Measurements from ENCODE around the gene ZNF775. TPM values are rescaled to one million over a fixed set of nuclear protein-coding genes. Genes with fewer than 3 reads are reported as not detected.

The ZNF775 gene
- total RNA-seq, 3 donors from 2014 or later = 10.9 to 11.8 (median 11.3) TPM

GRCh38 chr7:150408393-150409299, 29.5 kb downstream of the ZNF775 start:
- no peak overlapping the region for H3K4me3 ChIP-seq
- ATAC-seq (no peak), DNase-seq (no peak)
- H3K4me1 ChIP-seq (ENCODE audit: low read depth) = peaks cover 13% of the 10 kb centered on the region
- no peak for TF ChIP-seq CTCF (IDR thresholded peaks at IDR 0.05)
- no peaks in the 10 kb centered on the region for H3K9me3 ChIP-seq
- intact Hi-C loops (cut with DNase I, micrococcal nuclease) = no loop called here
- H3K36me3 ChIP-seq (ENCODE audit: low read depth) = no peaks in the 10 kb centered on the region

- DNase-seq (no peak), ATAC-seq (no peak)
- Histone ChIP-seq H3K9me3 (no peaks in the 10 kb centered on the region), H3K4me3 (no peak overlapping the region), H3K4me1 (ENCODE audit: low read depth) (peaks cover 7% of the 10 kb centered on the region), H3K36me3 (ENCODE audit: low read depth) (no peaks in the 10 kb centered on the region)
- intact Hi-C loops (cut with DNase I, micrococcal nuclease) = no loop called here
- no peak for TF ChIP-seq CTCF (IDR thresholded peaks at IDR 0.05)
Observed at GRCh38 chr7:150409300-150410030, 30.3 kb downstream of the ZNF775 start.

GRCh38 chr7:150410131-150410530, 31.0 kb downstream of the ZNF775 start:
- no peak for ATAC-seq
- intact Hi-C loops (cut with DNase I, micrococcal nuclease) = no loop called here

GRCh38 chr7:150410680-150411346, 31.7 kb downstream of the ZNF775 start:
- TF ChIP-seq CTCF (IDR thresholded peaks at IDR 0.05) = no peak
- no peak overlapping the region for H3K4me3 ChIP-seq
- H3K9me3 ChIP-seq = no peaks in the 10 kb centered on the region
- intact Hi-C loops (cut with DNase I, micrococcal nuclease) = no loop called here
- no peak for DNase-seq
- no peak for ATAC-seq
- peaks cover 7% of the 10 kb centered on the region for H3K4me1 ChIP-seq (ENCODE audit: low read depth)
- H3K36me3 ChIP-seq (ENCODE audit: low read depth) = no peaks in the 10 kb centered on the region

More at GRCh38 chr7:150410131-150410530, 31.0 kb downstream of the ZNF775 start:
- no peaks in the 10 kb centered on the region for H3K9me3 ChIP-seq
- peaks cover 7% of the 10 kb centered on the region for H3K4me1 ChIP-seq (ENCODE audit: low read depth)
- no peak for DNase-seq
- no peaks in the 10 kb centered on the region for H3K36me3 ChIP-seq (ENCODE audit: low read depth)
- no peak overlapping the region for H3K4me3 ChIP-seq
- no peak for TF ChIP-seq CTCF (IDR thresholded peaks at IDR 0.05)

- H3K9me3 ChIP-seq = no peaks in the 10 kb centered on the region
- no peak for ATAC-seq
- no peak for DNase-seq
- intact Hi-C loops (cut with DNase I, micrococcal nuclease) = no loop called here
- TF ChIP-seq CTCF (IDR thresholded peaks at IDR 0.05) = no peak
- H3K4me1 ChIP-seq (ENCODE audit: low read depth) = peaks cover under 1% of the 10 kb centered on the region
- H3K36me3 ChIP-seq (ENCODE audit: low read depth) = no peaks in the 10 kb centered on the region
- H3K4me3 ChIP-seq = no peak overlapping the region
Observed at GRCh38 chr7:150411606-150412005, 32.5 kb downstream of the ZNF775 start.
